GM12872 (cell line): ENCODE results near the gene TMEM121B.

ENCODE experiments used
- CTCF ChIP-seq: IDR thresholded peaks from 3 replicates; pipeline ENCODE4 v1.5.1; 2011; ENCODE audit warnings: low read depth, mild to moderate bottlenecking, low read length, moderate library complexity; ENCODE audit not compliant: insufficient read depth

The TMEM121B gene

GRCh38 chr22:17097062-17097461 lies 24.1 kb downstream of the TMEM121B start:
- no peak for TF ChIP-seq CTCF

- TF ChIP-seq CTCF = no peak
Measured at GRCh38 chr22:17096071-17096470, 25.1 kb downstream of the TMEM121B start.

GRCh38 chr22:17095538-17095937 lies 25.6 kb downstream of the TMEM121B start:
- TF ChIP-seq CTCF = peak; percentile 31; the same call in 1 of the 3 replicates

GRCh38 chr22:17093081-17093480 lies 28.1 kb downstream of the TMEM121B start:
- TF ChIP-seq CTCF = no peak

GRCh38 chr22:17091851-17092250 lies 29.3 kb downstream of the TMEM121B start:
- TF ChIP-seq CTCF = no peak

- no peak for TF ChIP-seq CTCF
Measured at GRCh38 chr22:17090550-17090949, 30.6 kb downstream of the TMEM121B start.

GRCh38 chr22:17087498-17088131 lies 33.5 kb downstream of the TMEM121B start:
- no peak for TF ChIP-seq CTCF
